ENCODE results near the gene CASP8AP2. TPM values are rescaled to one million over a fixed set of nuclear protein-coding genes. Genes with fewer than 3 reads are reported as not detected.

The CASP8AP2 gene
- total RNA-seq, 1 experiment from 2014 or later = 19.3 TPM

- Mint-ChIP-seq H3K27me3 (ENCODE audit: insufficient read depth, unreplicated experiment) (no peaks in the 10 kb centered on the region), H3K36me3 (ENCODE audit: insufficient read depth, unreplicated experiment) (peaks cover 76% of the 10 kb centered on the region)
- intact Hi-C loops (cut with micrococcal nuclease; ENCODE audit: unreplicated experiment) = no loop called here
Observed at GRCh38 chr6:89797317-89797716, 32.4 kb upstream of the CASP8AP2 start.

GRCh38 chr6:89799096-89799495, 30.6 kb upstream of the CASP8AP2 start:
- ChIA-PET POLR2A (interaction anchor here (0.6 kb wide), 1 partner anchor 37 kb away, joined by 7 read pairs; no protein-coding TSS in a partner anchor), CTCF (no interaction called here)
- Mint-ChIP-seq H3K27ac (ENCODE audit: unreplicated experiment) (no peak overlapping the region), H3K27me3 (ENCODE audit: insufficient read depth, unreplicated experiment) (no peaks in the 10 kb centered on the region), H3K9me3 (ENCODE audit: unreplicated experiment) (no peaks in the 10 kb centered on the region), H3K4me3 (ENCODE audit: unreplicated experiment) (no peak overlapping the region), H3K36me3 (ENCODE audit: insufficient read depth, unreplicated experiment) (peaks cover 64% of the 10 kb centered on the region), H3K4me1 (ENCODE audit: low read depth, unreplicated experiment) (no peaks in the 10 kb centered on the region)
- BruUV-seq (replicated peaks) = no TSS peak
- no peaks in the 10 kb centered on the region for H3K9me3 ChIP-seq
- TF ChIP-seq CTCF (IDR thresholded peaks at IDR 0.05; ENCODE audit: insufficient read depth in 1 of 2, low read depth in 1 of 2, low read length in 1 of 2, severe bottlenecking in 1 of 2, unreplicated experiment in 1 of 2) = no peak
- H3K4me1 ChIP-seq = no peaks in the 10 kb centered on the region
- no peaks in the 10 kb centered on the region for H3K27me3 ChIP-seq (replicated peaks; ENCODE audit: control insufficient read depth, insufficient read depth, low read length)
- intact Hi-C loops (cut with micrococcal nuclease; ENCODE audit: unreplicated experiment) = no loop called here
- DNase-seq = no peak
- H3K36me3 ChIP-seq (ENCODE audit: control insufficient read depth, insufficient read depth, low read length) = no peaks in the 10 kb centered on the region; the same call in 1 of the 2 replicates
- H3K4me3 ChIP-seq (ENCODE audit: low read depth, low read length) = no peak overlapping the region

More at GRCh38 chr6:89797317-89797716, 32.4 kb upstream of the CASP8AP2 start:
- Histone ChIP-seq H3K27me3 (replicated peaks; ENCODE audit: control insufficient read depth, insufficient read depth, low read length) (no peaks in the 10 kb centered on the region), H3K36me3 (ENCODE audit: control insufficient read depth, insufficient read depth, low read length) (no peaks in the 10 kb centered on the region; the same call in 1 of the 2 replicates), H3K4me3 (ENCODE audit: low read depth, low read length) (no peak overlapping the region), H3K9me3 (no peaks in the 10 kb centered on the region), H3K4me1 (no peaks in the 10 kb centered on the region)
- POLR2A ChIA-PET = no interaction called here
- no TSS peak for BruUV-seq (replicated peaks)
- Mint-ChIP-seq H3K9me3 (ENCODE audit: unreplicated experiment) (no peaks in the 10 kb centered on the region), H3K4me3 (ENCODE audit: unreplicated experiment) (no peak overlapping the region), H3K27ac (ENCODE audit: unreplicated experiment) (no peak overlapping the region), H3K4me1 (ENCODE audit: low read depth, unreplicated experiment) (peaks cover 5% of the 10 kb centered on the region)
- DNase-seq = no peak
- no peak for TF ChIP-seq CTCF (IDR thresholded peaks at IDR 0.05; ENCODE audit: insufficient read depth in 1 of 2, low read depth in 1 of 2, low read length in 1 of 2, severe bottlenecking in 1 of 2, unreplicated experiment in 1 of 2)
- CTCF ChIA-PET = no interaction called here

GRCh38 chr6:89799756-89800155, 29.9 kb upstream of the CASP8AP2 start:
- Histone ChIP-seq H3K4me1 (no peaks in the 10 kb centered on the region), H3K36me3 (ENCODE audit: control insufficient read depth, insufficient read depth, low read length) (no peaks in the 10 kb centered on the region; the same call in 1 of the 2 replicates), H3K4me3 (ENCODE audit: low read depth, low read length) (no peak overlapping the region), H3K27me3 (replicated peaks; ENCODE audit: control insufficient read depth, insufficient read depth, low read length) (no peaks in the 10 kb centered on the region), H3K9me3 (no peaks in the 10 kb centered on the region)
- no peak for DNase-seq
- intact Hi-C loops (cut with micrococcal nuclease; ENCODE audit: unreplicated experiment) = no loop called here
- BruUV-seq (replicated peaks) = no TSS peak
- POLR2A ChIA-PET = no interaction called here
- H3K4me3 Mint-ChIP-seq (ENCODE audit: unreplicated experiment) = no peak overlapping the region
- H3K27me3 Mint-ChIP-seq (ENCODE audit: insufficient read depth, unreplicated experiment) = no peaks in the 10 kb centered on the region
- CTCF ChIA-PET = no interaction called here
- no peak overlapping the region for H3K27ac Mint-ChIP-seq (ENCODE audit: unreplicated experiment)
- no peaks in the 10 kb centered on the region for H3K4me1 Mint-ChIP-seq (ENCODE audit: low read depth, unreplicated experiment)
- TF ChIP-seq CTCF (IDR thresholded peaks at IDR 0.05; ENCODE audit: insufficient read depth in 1 of 2, low read depth in 1 of 2, low read length in 1 of 2, severe bottlenecking in 1 of 2, unreplicated experiment in 1 of 2) = no peak
- no peaks in the 10 kb centered on the region for H3K9me3 Mint-ChIP-seq (ENCODE audit: unreplicated experiment)
- peaks cover 60% of the 10 kb centered on the region for H3K36me3 Mint-ChIP-seq (ENCODE audit: insufficient read depth, unreplicated experiment)
